Mesenchymal stem cell (in vitro differentiated cells and primary cell): ENCODE data around the gene PHB1.

Experiments
- DNase-seq: peaks from one replicate; pipeline ENCODE4 v3.0.0-alpha.2; 2013
- H2AFZ ChIP-seq: one replicate; pipeline ENCODE4 v1.6.1; 2013; ENCODE audit warnings: low read depth, mild to moderate bottlenecking, control low read depth, inconsistent platforms, low read length, moderate library complexity
- H2AK5ac ChIP-seq: 2 replicates; pipeline ENCODE4 v1.6.1; 2013; ENCODE audit warnings: low read length, moderate library complexity, mild to moderate bottlenecking, inconsistent platforms; ENCODE audit not compliant: severe bottlenecking
- H2BK120ac ChIP-seq: one replicate; pipeline ENCODE4 v1.6.1; 2013; ENCODE audit warnings: low read depth, mild to moderate bottlenecking, inconsistent platforms, low read length, moderate library complexity
- H2BK12ac ChIP-seq, 2 experiments: one replicate each; pipeline ENCODE4 v1.6.1; 2013; ENCODE audit warnings: inconsistent platforms in 2 of 2, low read length in 2 of 2, mild to moderate bottlenecking in 2 of 2, moderate library complexity in 2 of 2, control low read depth in 1 of 2
- H2BK15ac ChIP-seq: one replicate; pipeline ENCODE4 v1.6.1; 2013; ENCODE audit warnings: mild to moderate bottlenecking, low read depth, inconsistent platforms; ENCODE audit not compliant: poor library complexity, severe bottlenecking
- H2BK5ac ChIP-seq: 2 replicates; pipeline ENCODE4 v1.6.1; 2013; ENCODE audit warnings: low read depth, mild to moderate bottlenecking, low read length, control low read depth, inconsistent platforms; ENCODE audit not compliant: poor library complexity, severe bottlenecking
- H3K14ac ChIP-seq, 2 experiments: one replicate each; pipeline ENCODE4 v1.6.1; 2013; ENCODE audit warnings: inconsistent platforms in 2 of 2, low read length in 2 of 2, control low read depth in 1 of 2, mild to moderate bottlenecking in 1 of 2, moderate library complexity in 1 of 2
- H3K18ac ChIP-seq, 2 experiments: one replicate each; pipeline ENCODE4 v1.6.1; 2013; ENCODE audit warnings: inconsistent platforms in 2 of 2, low read length in 2 of 2, control low read depth in 1 of 2, low read depth in 1 of 2, mild to moderate bottlenecking in 1 of 2
- H3K23ac ChIP-seq, 2 experiments: one replicate each; pipeline ENCODE4 v1.6.1; 2013; ENCODE audit warnings: inconsistent platforms in 2 of 2, low read length in 2 of 2, mild to moderate bottlenecking in 2 of 2, moderate library complexity in 2 of 2, control low read depth in 1 of 2
- H3K27ac ChIP-seq: 2 replicates; pipeline ENCODE4 v1.5.1; 2013; ENCODE audit warnings: mild to moderate bottlenecking, moderate library complexity, low read length, control low read depth, inconsistent platforms; ENCODE audit not compliant: poor library complexity, severe bottlenecking
- H3K27me3 ChIP-seq, 2 experiments: 2 replicates each; pipeline versions ENCODE4 v1.6.1 to v1.7.0; 2013; ENCODE audit warnings: low read length in 2 of 2, mild to moderate bottlenecking in 2 of 2, moderate library complexity in 2 of 2, control low read depth in 1 of 2, inconsistent platforms in 1 of 2; ENCODE audit not compliant: control insufficient read depth in 1 of 2, insufficient read depth in 1 of 2
- H3K36me3 ChIP-seq, 2 experiments: 2 replicates each; pipeline versions ENCODE4 v1.6.1 to v1.7.0; 2013; ENCODE audit warnings: low read length in 2 of 2, control low read depth in 1 of 2, inconsistent platforms in 1 of 2, low read depth in 1 of 2, mild to moderate bottlenecking in 1 of 2; ENCODE audit not compliant: insufficient read depth in 2 of 2, control insufficient read depth in 1 of 2
- H3K4ac ChIP-seq, 2 experiments: one replicate each; pipeline ENCODE4 v1.6.1; 2013; ENCODE audit warnings: inconsistent platforms in 2 of 2, low read length in 2 of 2, mild to moderate bottlenecking in 2 of 2, moderate library complexity in 2 of 2, control low read depth in 1 of 2, low read depth in 1 of 2
- H3K4me1 ChIP-seq: 2 replicates; pipeline ENCODE4 v1.6.1; 2013; ENCODE audit warnings: low read depth, low read length, control low read depth; ENCODE audit not compliant: control insufficient read depth, insufficient read depth
- H3K4me2 ChIP-seq: 2 replicates; pipeline ENCODE4 v1.6.1; 2013; ENCODE audit warnings: low read length, mild to moderate bottlenecking, inconsistent platforms; ENCODE audit not compliant: poor library complexity, severe bottlenecking
- H3K4me3 ChIP-seq, 2 experiments: 2 replicates each; pipeline versions ENCODE4 v1.5.1 to v1.7.0; 2013; ENCODE audit warnings: low read length in 2 of 2, mild to moderate bottlenecking in 2 of 2, control low read depth in 1 of 2, low read depth in 1 of 2; ENCODE audit not compliant: insufficient read depth in 1 of 2
- H3K79me1 ChIP-seq: replicated peaks from 2 replicates; pipeline ENCODE4 v1.6.1; 2013; ENCODE audit warnings: mild to moderate bottlenecking, control low read depth, low read length, inconsistent platforms; ENCODE audit not compliant: poor library complexity, severe bottlenecking
- H3K9ac ChIP-seq: 2 replicates; pipeline ENCODE4 v1.7.0; 2013; ENCODE audit warnings: mild to moderate bottlenecking, low read length, moderate library complexity
- H3K9me3 ChIP-seq: 2 replicates; pipeline ENCODE4 v1.7.0; 2013; ENCODE audit warnings: mild to moderate bottlenecking, low read length; ENCODE audit not compliant: control insufficient read depth
- H4K8ac ChIP-seq: one replicate; pipeline ENCODE4 v1.6.1; 2013; ENCODE audit warnings: inconsistent platforms, mild to moderate bottlenecking, low read length, moderate library complexity
- H4K91ac ChIP-seq: one replicate; pipeline ENCODE4 v1.6.1; 2013; ENCODE audit warnings: mild to moderate bottlenecking, low read length, inconsistent platforms
- WGBS: methylation state at CpG from one replicate; pipeline ENCODE4 v1.1.7; 2013; ENCODE audit warnings: mixed read lengths; 5-methylcytosine and 5-hydroxymethylcytosine counted together

PHB1 gene

DNA sequence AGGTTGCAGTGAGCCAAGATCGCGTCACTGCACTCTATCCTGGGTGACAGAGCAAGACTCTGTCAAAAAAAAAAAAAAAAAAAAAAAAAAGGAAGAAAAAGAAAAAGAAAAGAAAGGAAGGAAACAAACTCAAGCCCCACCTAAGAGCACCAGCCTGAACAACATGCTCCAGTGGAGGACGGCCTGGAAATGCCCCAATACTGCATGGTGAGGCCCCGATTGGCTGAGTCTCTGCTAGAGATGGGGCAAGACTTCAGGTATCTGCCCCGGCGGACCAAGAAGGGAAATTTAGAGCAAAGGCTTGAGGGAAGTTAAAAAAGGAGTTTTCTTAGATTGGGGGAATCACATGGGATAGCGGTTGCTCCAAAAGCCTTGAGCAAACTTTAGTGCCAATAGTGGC, 42.3 kb downstream of the PHB1 start:
- Histone ChIP-seq H3K27me3 (no peaks in the 10 kb centered on the region), H2BK12ac (no peak overlapping the region), H3K79me1 (no peaks in the 10 kb centered on the region), H2BK120ac (no peak overlapping the region), H3K9me3 (no peaks in the 10 kb centered on the region), H3K23ac (no peak overlapping the region), H2AFZ (no peak overlapping the region), H4K8ac (no peak overlapping the region), H3K18ac (no peak overlapping the region), H2BK5ac (no peak overlapping the region), H3K14ac (no peak overlapping the region), H3K4me2 (no peak overlapping the region), H3K4me1 (no peaks in the 10 kb centered on the region), H3K9ac (no peak overlapping the region), H4K91ac (no peak overlapping the region), H3K27ac (no peak overlapping the region), H3K4ac (no peak overlapping the region), H2BK15ac (no peak overlapping the region), H2AK5ac (no peak overlapping the region), H3K4me3 (no peak overlapping the region), H3K36me3 (no peaks in the 10 kb centered on the region)
- 73% methylated on average over 4 of the region's 7 CpGs for WGBS
- no peak for DNase-seq

DNA sequence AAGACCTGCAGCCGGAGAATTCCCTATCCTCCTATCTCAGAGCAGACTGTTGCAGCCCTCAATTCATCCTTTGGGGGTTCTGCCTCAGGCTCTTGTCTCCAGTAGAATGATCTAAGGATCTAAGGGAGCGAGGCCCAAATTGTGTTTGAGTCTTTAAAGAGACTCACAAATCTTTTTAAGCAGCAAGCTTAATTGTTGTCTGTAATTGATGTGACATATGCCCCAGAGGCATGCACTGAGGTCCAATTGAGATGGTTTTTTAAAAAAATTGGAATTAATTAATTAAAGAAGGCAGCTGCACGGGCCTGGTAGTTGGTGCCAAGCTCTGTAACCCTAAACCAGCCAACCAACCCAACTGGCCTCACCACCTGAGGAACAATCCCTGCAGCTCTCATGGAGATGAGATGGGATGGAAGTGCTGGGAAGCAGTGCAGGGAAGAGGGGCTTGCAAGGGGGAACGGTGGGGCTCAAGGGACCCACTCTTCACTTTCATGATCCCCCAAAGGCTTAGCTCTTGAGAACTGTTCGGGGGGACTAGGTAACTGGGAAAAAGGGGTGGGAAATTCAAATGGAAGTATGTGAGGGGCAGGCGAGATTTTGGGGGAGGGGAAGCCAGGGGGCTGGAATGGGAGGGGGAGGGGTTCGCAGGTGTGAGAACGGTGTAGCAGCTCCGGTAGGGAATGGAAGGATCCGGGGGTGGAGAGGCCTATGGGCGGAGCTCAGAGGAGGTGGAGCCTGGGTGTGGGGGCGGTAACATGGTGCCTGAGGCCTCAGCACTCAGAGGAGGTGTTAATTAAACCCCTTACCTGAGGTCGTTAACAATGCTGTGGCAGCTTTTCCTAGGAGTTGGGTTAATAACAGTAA, 43.5 kb downstream of the PHB1 start:
- no peak for DNase-seq
- WGBS = 36% methylated on average over 11 of the region's 13 CpGs
- Histone ChIP-seq H2AFZ (no peak overlapping the region), H2BK5ac (no peak overlapping the region), H4K91ac (no peak overlapping the region), H3K9ac (no peak overlapping the region), H2AK5ac (no peak overlapping the region), H3K4me3 (no peak overlapping the region), H3K27ac (no peak overlapping the region), H2BK12ac (no peak overlapping the region), H3K4me2 (no peak overlapping the region), H3K79me1 (no peaks in the 10 kb centered on the region), H4K8ac (no peak overlapping the region), H3K18ac (no peak overlapping the region), H3K4ac (no peak overlapping the region), H3K14ac (no peak overlapping the region), H2BK15ac (no peak overlapping the region), H3K9me3 (no peaks in the 10 kb centered on the region), H2BK120ac (no peak overlapping the region), H3K27me3 (no peaks in the 10 kb centered on the region), H3K4me1 (no peaks in the 10 kb centered on the region), H3K36me3 (no peaks in the 10 kb centered on the region), H3K23ac (no peak overlapping the region)

DNA sequence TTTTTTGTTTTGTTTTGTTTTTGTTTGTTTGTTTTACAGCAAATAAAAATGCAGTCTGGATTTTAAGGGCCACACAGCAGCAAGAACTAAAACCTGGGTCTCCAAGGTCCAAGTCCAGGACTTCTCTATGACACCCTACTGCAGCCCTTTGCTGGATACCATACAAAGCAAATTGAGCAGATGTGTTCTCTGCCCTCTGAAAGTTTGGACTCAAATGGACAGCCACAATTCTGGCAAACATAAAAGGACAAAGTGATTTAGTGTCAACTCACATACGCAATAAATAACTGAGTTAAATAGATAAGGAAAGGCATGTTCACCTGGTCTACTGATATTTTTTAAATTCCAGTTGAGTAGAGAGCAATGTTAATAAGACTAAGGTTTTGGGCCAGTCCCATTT, 44.9 kb downstream of the PHB1 start:
- no peak for DNase-seq
- Histone ChIP-seq H3K4me3 (no peak overlapping the region), H3K18ac (no peak overlapping the region), H2AK5ac (no peak overlapping the region), H3K4me1 (no peaks in the 10 kb centered on the region), H3K9me3 (no peaks in the 10 kb centered on the region), H4K8ac (no peak overlapping the region), H2BK5ac (no peak overlapping the region), H3K23ac (no peak overlapping the region), H2BK15ac (no peak overlapping the region), H3K9ac (no peak overlapping the region), H3K27ac (no peak overlapping the region), H3K36me3 (no peaks in the 10 kb centered on the region), H3K14ac (no peak overlapping the region), H2BK120ac (no peak overlapping the region), H3K4me2 (no peak overlapping the region), H2AFZ (no peak overlapping the region), H4K91ac (no peak overlapping the region), H3K79me1 (no peaks in the 10 kb centered on the region), H3K4ac (no peak overlapping the region), H3K27me3 (no peaks in the 10 kb centered on the region), H2BK12ac (no peak overlapping the region)
- no CpG with 5 or more reads among the region's 1 CpG for WGBS

DNA sequence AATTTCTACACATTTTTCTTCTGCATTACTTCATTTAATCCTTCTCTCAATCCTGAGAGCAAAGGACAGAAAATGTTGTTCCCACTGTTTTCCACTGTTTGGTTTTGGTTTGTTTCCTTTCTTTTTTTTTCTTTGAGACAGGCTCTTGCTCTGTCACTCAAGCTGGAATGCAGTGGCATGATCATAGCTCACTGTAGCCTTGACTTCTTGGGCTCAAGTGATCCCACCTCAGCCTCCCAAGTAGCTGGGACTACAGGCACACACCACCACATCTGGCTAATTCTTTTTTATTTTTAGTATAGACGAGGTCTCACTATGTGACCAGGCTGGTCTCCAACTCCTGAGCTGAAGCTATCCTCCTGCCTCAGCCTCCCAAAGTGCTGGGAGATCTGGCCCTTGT, 45.6 kb downstream of the PHB1 start:
- Histone ChIP-seq H3K14ac (no peak overlapping the region), H3K4me2 (no peak overlapping the region), H3K4me3 (no peak overlapping the region), H2BK15ac (no peak overlapping the region), H2BK120ac (no peak overlapping the region), H2AK5ac (no peak overlapping the region), H4K91ac (no peak overlapping the region), H3K27me3 (no peaks in the 10 kb centered on the region), H3K9ac (no peak overlapping the region), H3K18ac (no peak overlapping the region), H2AFZ (no peak overlapping the region), H2BK12ac (no peak overlapping the region), H3K79me1 (no peaks in the 10 kb centered on the region), H2BK5ac (no peak overlapping the region), H4K8ac (no peak overlapping the region), H3K23ac (no peak overlapping the region), H3K4ac (no peak overlapping the region), H3K4me1 (no peaks in the 10 kb centered on the region), H3K27ac (no peak overlapping the region), H3K36me3 (no peaks in the 10 kb centered on the region), H3K9me3 (no peaks in the 10 kb centered on the region)
- WGBS = 88% methylated on average over 1 of the region's 1 CpG
- DNase-seq = no peak
